Lower leg skin (tissue), 3 donors: Measurements from ENCODE around the gene HERC2.

Experiments
- POLR2A ChIP-seq, 2 donors: fragments of 450-650 bp; IDR thresholded peaks; one replicate each; pipeline ENCODE4 v1.6.1; 2016 to 2017; ENCODE audit warnings: antibody characterized with exemption in 2 of 2, mild to moderate bottlenecking in 1 of 2, moderate library complexity in 1 of 2
- TF ChIP-seq, protein P1 (sequence below), 3 donors: fragments of 450-650 bp; IDR thresholded peaks; one replicate each; pipeline ENCODE4 v1.5.1; 2016; ENCODE audit warnings: antibody characterized with exemption in 3 of 3, mild to moderate bottlenecking in 3 of 3, moderate library complexity in 2 of 3

- no peak for TF ChIP-seq POLR2A (IDR thresholded peaks at IDR 0.05)
- TF ChIP-seq, protein P1, sequence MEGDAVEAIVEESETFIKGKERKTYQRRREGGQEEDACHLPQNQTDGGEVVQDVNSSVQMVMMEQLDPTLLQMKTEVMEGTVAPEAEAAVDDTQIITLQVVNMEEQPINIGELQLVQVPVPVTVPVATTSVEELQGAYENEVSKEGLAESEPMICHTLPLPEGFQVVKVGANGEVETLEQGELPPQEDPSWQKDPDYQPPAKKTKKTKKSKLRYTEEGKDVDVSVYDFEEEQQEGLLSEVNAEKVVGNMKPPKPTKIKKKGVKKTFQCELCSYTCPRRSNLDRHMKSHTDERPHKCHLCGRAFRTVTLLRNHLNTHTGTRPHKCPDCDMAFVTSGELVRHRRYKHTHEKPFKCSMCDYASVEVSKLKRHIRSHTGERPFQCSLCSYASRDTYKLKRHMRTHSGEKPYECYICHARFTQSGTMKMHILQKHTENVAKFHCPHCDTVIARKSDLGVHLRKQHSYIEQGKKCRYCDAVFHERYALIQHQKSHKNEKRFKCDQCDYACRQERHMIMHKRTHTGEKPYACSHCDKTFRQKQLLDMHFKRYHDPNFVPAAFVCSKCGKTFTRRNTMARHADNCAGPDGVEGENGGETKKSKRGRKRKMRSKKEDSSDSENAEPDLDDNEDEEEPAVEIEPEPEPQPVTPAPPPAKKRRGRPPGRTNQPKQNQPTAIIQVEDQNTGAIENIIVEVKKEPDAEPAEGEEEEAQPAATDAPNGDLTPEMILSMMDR (IDR thresholded peaks at IDR 0.05), result no peak
Measured at GRCh38 chr15:28260317-28260716, 61.7 kb downstream of the HERC2 start.
